GM21381 (cell line): ENCODE measurements around the gene EXOSC10.
"Not testable (repeated sequence)": the region's sequence is repeated elsewhere in the genome, so short reads cannot be mapped to it uniquely, and the experiment has no call there.

ENCODE experiments used
- ATAC-seq: cut with Tn5 transposase; IDR thresholded peaks from one replicate; pipeline ENCODE4 v1.9.1; 2021; ENCODE audit warnings: mild to moderate bottlenecking, moderate library complexity; ENCODE audit not compliant: unreplicated experiment

Gene EXOSC10

DNA sequence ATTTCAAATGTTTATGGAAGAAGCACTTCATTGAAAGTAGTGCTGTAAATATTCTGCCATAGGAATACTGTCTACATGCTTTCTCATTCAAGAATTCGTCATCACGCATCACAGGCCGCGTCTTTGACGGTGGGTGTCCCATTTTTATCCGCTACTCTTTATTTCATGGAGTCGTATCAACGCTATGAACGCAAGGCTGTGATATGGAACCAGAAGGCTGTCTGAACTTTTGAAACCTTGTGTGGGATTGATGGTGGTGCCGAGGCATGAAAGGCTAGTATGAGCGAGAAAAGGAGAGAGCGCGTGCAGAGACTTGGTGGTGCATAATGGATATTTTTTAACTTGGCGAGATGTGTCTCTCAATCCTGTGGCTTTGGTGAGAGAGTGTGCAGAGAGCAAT lies 76.5 kb downstream of the EXOSC10 start:
- ATAC-seq, result no peak

DNA sequence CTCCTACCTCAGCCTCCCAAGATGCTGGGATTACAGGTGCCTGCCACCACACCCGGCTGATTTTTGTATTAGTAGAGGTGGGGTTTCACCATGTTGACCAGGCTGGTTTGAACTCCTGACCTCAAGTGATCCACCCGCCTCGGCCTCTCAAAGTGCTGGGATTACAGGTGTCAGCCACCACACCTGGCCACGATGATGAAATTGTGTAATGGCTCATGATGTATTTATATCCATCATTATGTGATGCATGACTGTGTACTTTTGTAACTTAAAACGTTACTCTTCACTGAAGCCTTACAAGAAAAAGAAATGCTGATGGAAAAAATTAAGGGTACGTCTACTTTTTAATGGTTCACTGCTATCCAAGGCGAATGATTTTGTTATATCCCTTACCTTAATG lies 79.7 kb downstream of the EXOSC10 start:
- no peak for ATAC-seq

DNA sequence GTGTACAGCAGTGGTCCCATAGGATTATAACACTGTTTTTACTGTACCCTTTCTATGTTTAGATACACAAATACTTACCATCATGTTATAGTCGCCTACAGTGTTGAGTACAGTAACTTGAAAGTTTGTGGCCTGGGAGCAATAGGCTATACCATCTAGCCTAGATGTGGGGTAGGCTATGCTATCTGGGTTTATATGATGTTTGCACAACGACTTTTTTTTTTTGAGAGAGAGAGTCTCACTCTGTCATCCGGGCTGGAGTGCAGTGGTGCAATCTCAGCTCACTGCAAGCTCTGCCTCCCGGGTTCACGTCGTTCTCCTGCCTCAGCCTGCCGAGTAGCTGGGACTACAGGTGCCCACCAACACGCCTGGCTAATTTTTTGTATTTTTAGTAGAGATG lies 80.3 kb downstream of the EXOSC10 start:
- not testable (repeated sequence) for ATAC-seq
